Measurements from ENCODE around the gene SUN1. TPM values are rescaled to one million over a fixed set of nuclear protein-coding genes. Genes with fewer than 3 reads are reported as not detected.

Gene SUN1
- total RNA-seq, 1 experiment from 2014 or later, result 39.6 TPM

DNA sequence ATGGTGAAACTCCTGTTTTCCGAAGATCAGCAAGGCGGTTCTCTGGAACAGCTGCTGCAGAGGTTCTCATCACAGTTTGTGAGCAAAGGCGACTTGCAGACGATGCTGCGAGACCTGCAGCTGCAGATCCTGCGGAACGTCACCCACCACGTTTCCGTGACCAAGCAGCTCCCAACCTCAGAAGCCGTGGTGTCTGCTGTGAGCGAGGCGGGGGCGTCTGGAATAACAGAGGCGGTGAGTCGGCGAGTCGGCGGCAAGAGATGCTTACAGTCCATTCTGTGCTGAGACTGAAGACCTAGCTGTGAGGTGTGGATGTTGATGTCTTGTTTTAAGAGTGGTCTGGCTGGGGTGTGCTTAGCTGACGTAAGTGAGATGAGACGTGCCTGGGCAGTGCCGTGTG lies 27.9 kb downstream of the SUN1 start:
- Histone ChIP-seq H3K4me2 (ENCODE audit: low read depth, low read length, poor library complexity, severe bottlenecking) (no peak overlapping the region), H3K36me3 (ENCODE audit: insufficient read depth, low read length) (peaks cover 11% of the 10 kb centered on the region; the same call in 1 of the 2 replicates), H4K20me1 (ENCODE audit: insufficient read depth, low read depth, low read length) (no peaks in the 10 kb centered on the region), H3K9me2 (replicated peaks; ENCODE audit: insufficient read depth, low read length) (no peaks in the 10 kb centered on the region), H3K4me1 (ENCODE audit: low read length) (no peaks in the 10 kb centered on the region), H3K27me3 (ENCODE audit: low read length) (no peaks in the 10 kb centered on the region), H3K9ac (ENCODE audit: low read length) (no peak overlapping the region), H3K4me3 (ENCODE audit: low read length) (no peak overlapping the region), H3K79me2 (ENCODE audit: low read length) (no peaks in the 10 kb centered on the region), H3K9me3 (ENCODE audit: low read length) (no peaks in the 10 kb centered on the region), H2AFZ (ENCODE audit: low read length) (no peak overlapping the region), H3K27ac (ENCODE audit: low read length) (no peak overlapping the region)
- no peak for DNase-seq

DNA sequence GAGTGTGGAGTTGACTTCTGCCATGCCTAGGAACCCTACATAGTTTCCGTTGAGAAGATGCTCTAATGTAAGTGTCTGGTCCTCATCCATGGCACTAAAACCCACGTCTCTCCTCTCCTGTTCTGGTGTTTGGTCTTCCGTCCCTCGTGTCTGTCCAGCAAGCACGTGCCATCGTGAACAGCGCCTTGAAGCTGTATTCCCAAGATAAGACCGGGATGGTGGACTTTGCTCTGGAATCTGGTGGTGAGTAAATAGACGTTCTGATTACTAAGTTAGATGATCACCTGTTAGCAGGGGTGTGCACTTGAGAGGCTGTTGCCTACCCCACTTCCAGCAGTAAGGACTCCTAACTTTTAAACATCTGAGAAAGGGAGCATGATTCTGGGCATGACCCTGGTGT lies 28.9 kb downstream of the SUN1 start:
- H3K4me1 ChIP-seq (ENCODE audit: low read length), result no peaks in the 10 kb centered on the region
- no peak overlapping the region for H3K4me3 ChIP-seq (ENCODE audit: low read length)
- no peak overlapping the region for H3K9ac ChIP-seq (ENCODE audit: low read length)
- H4K20me1 ChIP-seq (ENCODE audit: insufficient read depth, low read depth, low read length), result no peaks in the 10 kb centered on the region
- H2AFZ ChIP-seq (ENCODE audit: low read length), result no peak overlapping the region
- no peak overlapping the region for H3K4me2 ChIP-seq (ENCODE audit: low read depth, low read length, poor library complexity, severe bottlenecking)
- no peaks in the 10 kb centered on the region for H3K79me2 ChIP-seq (ENCODE audit: low read length)
- no peaks in the 10 kb centered on the region for H3K9me3 ChIP-seq (ENCODE audit: low read length)
- no peaks in the 10 kb centered on the region for H3K27me3 ChIP-seq (ENCODE audit: low read length)
- no peak overlapping the region for H3K27ac ChIP-seq (ENCODE audit: low read length)
- H3K36me3 ChIP-seq (ENCODE audit: insufficient read depth, low read length), result peaks cover 11% of the 10 kb centered on the region; the same call in 1 of the 2 replicates
- no peak for DNase-seq
- no peaks in the 10 kb centered on the region for H3K9me2 ChIP-seq (replicated peaks; ENCODE audit: insufficient read depth, low read length)

DNA sequence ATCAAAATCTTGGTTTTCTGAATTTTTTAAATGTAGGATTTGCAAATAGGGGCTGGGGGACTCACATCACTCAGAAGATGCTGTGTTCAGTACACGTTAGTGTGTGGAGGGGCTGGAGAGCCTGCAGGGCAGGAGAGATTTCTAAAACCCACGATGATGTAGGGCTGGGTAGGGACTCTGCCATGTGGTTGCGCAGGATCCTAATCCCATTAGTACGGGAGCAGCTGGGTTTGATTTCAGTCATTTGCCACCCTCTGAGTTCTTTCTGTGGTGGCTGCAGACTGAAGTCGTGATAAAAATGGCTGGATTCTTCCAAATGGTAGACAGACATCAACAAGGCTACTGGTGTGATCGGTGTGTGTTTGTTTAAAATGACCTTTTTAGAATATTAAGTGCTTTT lies 29.9 kb downstream of the SUN1 start:
- Histone ChIP-seq H2AFZ (ENCODE audit: low read length) (no peak overlapping the region), H3K27me3 (ENCODE audit: low read length) (no peaks in the 10 kb centered on the region), H3K36me3 (ENCODE audit: insufficient read depth, low read length) (peaks cover 11% of the 10 kb centered on the region; the same call in 1 of the 2 replicates), H3K79me2 (ENCODE audit: low read length) (no peaks in the 10 kb centered on the region), H4K20me1 (ENCODE audit: insufficient read depth, low read depth, low read length) (no peaks in the 10 kb centered on the region), H3K27ac (ENCODE audit: low read length) (no peak overlapping the region), H3K9me2 (replicated peaks; ENCODE audit: insufficient read depth, low read length) (no peaks in the 10 kb centered on the region), H3K9ac (ENCODE audit: low read length) (no peak overlapping the region), H3K4me2 (ENCODE audit: low read depth, low read length, poor library complexity, severe bottlenecking) (no peak overlapping the region), H3K4me3 (ENCODE audit: low read length) (no peak overlapping the region), H3K9me3 (ENCODE audit: low read length) (no peaks in the 10 kb centered on the region), H3K4me1 (ENCODE audit: low read length) (no peaks in the 10 kb centered on the region)
- no peak for DNase-seq

DNA sequence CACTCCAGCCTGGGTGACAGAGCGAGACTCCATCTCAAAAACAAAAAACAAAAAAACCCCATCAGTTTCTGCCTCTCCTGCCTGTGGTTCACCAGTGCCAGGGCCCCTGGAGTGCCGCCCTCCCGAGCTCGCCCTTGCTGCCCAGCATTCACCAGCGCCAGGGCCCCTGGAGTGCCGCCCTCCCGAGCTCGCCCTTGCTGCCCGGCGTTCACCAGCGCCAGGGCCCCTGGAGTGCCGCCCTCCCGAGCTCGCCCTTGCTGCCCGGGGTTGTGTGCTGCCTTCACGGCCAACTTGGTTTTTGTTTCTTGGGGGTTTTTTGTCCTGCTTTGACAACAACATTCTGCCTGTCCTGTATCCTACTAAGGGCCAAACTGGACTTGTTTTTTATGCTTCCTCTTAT lies 30.8 kb downstream of the SUN1 start:
- DNase-seq, result no peak
- peaks cover 11% of the 10 kb centered on the region; the same call in 1 of the 2 replicates for H3K36me3 ChIP-seq (ENCODE audit: insufficient read depth, low read length)

DNA sequence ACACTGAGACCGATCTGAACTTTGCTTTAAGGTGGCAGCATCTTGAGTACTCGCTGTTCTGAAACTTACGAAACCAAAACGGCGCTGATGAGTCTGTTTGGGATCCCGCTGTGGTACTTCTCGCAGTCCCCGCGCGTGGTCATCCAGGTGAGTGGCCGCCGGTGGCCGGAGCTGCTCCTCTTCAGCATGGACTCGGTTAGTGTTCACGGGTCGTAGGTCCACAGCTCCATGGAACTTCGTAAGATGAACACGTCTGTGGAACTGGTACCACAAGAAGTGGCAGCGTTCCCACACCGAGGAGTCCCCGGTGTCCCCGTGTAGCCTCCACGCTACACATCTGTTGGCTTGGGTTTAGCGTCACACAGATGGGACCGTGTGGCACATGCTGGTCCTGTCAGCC lies 33.6 kb downstream of the SUN1 start:
- H3K27ac ChIP-seq (ENCODE audit: low read length), result no peak overlapping the region
- no peaks in the 10 kb centered on the region for H3K27me3 ChIP-seq (ENCODE audit: low read length)
- H3K4me1 ChIP-seq (ENCODE audit: low read length), result no peaks in the 10 kb centered on the region
- no peak overlapping the region for H3K4me3 ChIP-seq (ENCODE audit: low read length)
- peaks cover 11% of the 10 kb centered on the region; the same call in 1 of the 2 replicates for H3K36me3 ChIP-seq (ENCODE audit: insufficient read depth, low read length)
- no peaks in the 10 kb centered on the region for H4K20me1 ChIP-seq (ENCODE audit: insufficient read depth, low read depth, low read length)
- no peak overlapping the region for H3K4me2 ChIP-seq (ENCODE audit: low read depth, low read length, poor library complexity, severe bottlenecking)
- H2AFZ ChIP-seq (ENCODE audit: low read length), result no peak overlapping the region
- DNase-seq, result no peak
- H3K9me3 ChIP-seq (ENCODE audit: low read length), result no peaks in the 10 kb centered on the region
- H3K79me2 ChIP-seq (ENCODE audit: low read length), result no peaks in the 10 kb centered on the region
- no peak overlapping the region for H3K9ac ChIP-seq (ENCODE audit: low read length)
- no peaks in the 10 kb centered on the region for H3K9me2 ChIP-seq (replicated peaks; ENCODE audit: insufficient read depth, low read length)

More for the DNA sequence above, 30.8 kb downstream of the SUN1 start:
- Histone ChIP-seq H3K4me1 (ENCODE audit: low read length) (no peaks in the 10 kb centered on the region), H3K9me2 (replicated peaks; ENCODE audit: insufficient read depth, low read length) (no peaks in the 10 kb centered on the region), H3K27ac (ENCODE audit: low read length) (no peak overlapping the region), H4K20me1 (ENCODE audit: insufficient read depth, low read depth, low read length) (no peaks in the 10 kb centered on the region), H2AFZ (ENCODE audit: low read length) (no peak overlapping the region), H3K27me3 (ENCODE audit: low read length) (no peaks in the 10 kb centered on the region), H3K4me2 (ENCODE audit: low read depth, low read length, poor library complexity, severe bottlenecking) (no peak overlapping the region), H3K79me2 (ENCODE audit: low read length) (no peaks in the 10 kb centered on the region), H3K9me3 (ENCODE audit: low read length) (no peaks in the 10 kb centered on the region), H3K9ac (ENCODE audit: low read length) (no peak overlapping the region), H3K4me3 (ENCODE audit: low read length) (no peak overlapping the region)

DNA sequence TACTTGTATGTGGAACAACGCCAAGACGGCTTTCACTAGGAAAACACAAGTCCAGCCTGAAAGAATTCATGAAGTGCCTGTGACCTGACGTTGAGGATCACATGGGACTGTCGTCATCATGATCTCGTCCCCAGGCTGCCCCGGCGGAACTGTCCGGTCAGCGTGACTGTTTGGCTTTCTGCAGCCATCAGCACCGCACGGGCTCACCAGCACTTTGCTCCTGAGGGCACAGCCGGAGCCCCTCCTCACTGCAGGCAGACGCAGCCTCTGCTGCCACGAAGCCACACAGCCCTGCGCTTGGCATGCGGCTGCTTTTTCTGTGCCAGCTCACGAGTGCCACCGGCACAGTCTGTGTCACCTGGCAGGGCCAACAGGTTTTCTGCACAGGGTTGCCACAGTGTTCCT lies 34.7 kb downstream of the SUN1 start:
- no peak overlapping the region for H3K27ac ChIP-seq (ENCODE audit: low read length)
- no peaks in the 10 kb centered on the region for H4K20me1 ChIP-seq (ENCODE audit: insufficient read depth, low read depth, low read length)
- no peak overlapping the region for H2AFZ ChIP-seq (ENCODE audit: low read length)
- H3K4me3 ChIP-seq (ENCODE audit: low read length), result no peak overlapping the region
- no peak overlapping the region for H3K9ac ChIP-seq (ENCODE audit: low read length)
- no peaks in the 10 kb centered on the region for H3K4me1 ChIP-seq (ENCODE audit: low read length)
- no peaks in the 10 kb centered on the region for H3K9me2 ChIP-seq (replicated peaks; ENCODE audit: insufficient read depth, low read length)
- no peaks in the 10 kb centered on the region for H3K79me2 ChIP-seq (ENCODE audit: low read length)
- H3K9me3 ChIP-seq (ENCODE audit: low read length), result no peaks in the 10 kb centered on the region
- H3K4me2 ChIP-seq (ENCODE audit: low read depth, low read length, poor library complexity, severe bottlenecking), result no peak overlapping the region
- peaks cover 11% of the 10 kb centered on the region; the same call in 1 of the 2 replicates for H3K36me3 ChIP-seq (ENCODE audit: insufficient read depth, low read length)
- H3K27me3 ChIP-seq (ENCODE audit: low read length), result no peaks in the 10 kb centered on the region
- DNase-seq, result no peak

DNA sequence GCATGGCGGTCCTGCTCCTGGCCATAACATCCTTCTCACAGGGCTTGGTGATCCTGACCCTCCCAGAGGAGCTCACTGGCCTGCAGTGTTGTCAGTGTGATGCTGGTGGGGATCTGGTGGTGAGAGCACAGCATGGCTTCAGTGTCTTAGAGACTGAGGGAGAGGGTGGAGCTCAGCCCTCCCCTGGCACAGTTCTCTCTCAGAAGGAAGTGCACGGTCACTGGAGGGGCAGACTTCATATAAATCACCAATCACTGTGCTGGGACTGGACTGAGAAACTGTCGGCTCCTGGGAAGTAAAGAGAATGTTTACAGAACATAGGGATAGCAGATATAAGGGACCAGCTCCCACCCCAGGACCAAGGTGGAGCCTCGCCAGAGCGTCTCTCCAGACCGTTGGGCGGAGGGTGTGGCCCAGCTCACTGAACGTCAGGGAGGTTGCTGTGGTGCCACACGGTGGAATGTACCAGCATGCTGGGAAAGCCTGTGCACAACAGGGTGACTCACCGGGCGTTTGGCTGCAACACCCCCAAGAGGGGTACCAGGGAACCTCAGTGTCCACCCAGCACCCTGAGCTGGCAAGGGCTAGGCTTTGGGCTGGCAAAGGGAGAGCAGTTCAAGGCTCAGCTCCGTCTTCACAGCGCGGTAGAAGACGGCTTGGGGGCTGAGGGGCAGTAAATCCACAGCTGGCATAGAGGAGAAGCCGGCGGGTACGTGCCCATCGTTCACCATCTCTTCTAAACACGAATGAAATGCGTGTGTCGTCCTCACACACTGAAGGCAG lies 35.3 kb downstream of the SUN1 start:
- Histone ChIP-seq H3K9me3 (ENCODE audit: low read length) (no peaks in the 10 kb centered on the region), H3K4me2 (ENCODE audit: low read depth, low read length, poor library complexity, severe bottlenecking) (no peak overlapping the region), H3K4me1 (ENCODE audit: low read length) (no peaks in the 10 kb centered on the region), H3K27me3 (ENCODE audit: low read length) (no peaks in the 10 kb centered on the region), H2AFZ (ENCODE audit: low read length) (no peak overlapping the region), H4K20me1 (ENCODE audit: insufficient read depth, low read depth, low read length) (no peaks in the 10 kb centered on the region), H3K9ac (ENCODE audit: low read length) (no peak overlapping the region), H3K4me3 (ENCODE audit: low read length) (no peak overlapping the region), H3K9me2 (replicated peaks; ENCODE audit: insufficient read depth, low read length) (no peaks in the 10 kb centered on the region), H3K79me2 (ENCODE audit: low read length) (no peaks in the 10 kb centered on the region), H3K36me3 (ENCODE audit: insufficient read depth, low read length) (peaks cover 6% of the 10 kb centered on the region; the same call in 1 of the 2 replicates), H3K27ac (ENCODE audit: low read length) (no peak overlapping the region)
- no peak for DNase-seq

DNA sequence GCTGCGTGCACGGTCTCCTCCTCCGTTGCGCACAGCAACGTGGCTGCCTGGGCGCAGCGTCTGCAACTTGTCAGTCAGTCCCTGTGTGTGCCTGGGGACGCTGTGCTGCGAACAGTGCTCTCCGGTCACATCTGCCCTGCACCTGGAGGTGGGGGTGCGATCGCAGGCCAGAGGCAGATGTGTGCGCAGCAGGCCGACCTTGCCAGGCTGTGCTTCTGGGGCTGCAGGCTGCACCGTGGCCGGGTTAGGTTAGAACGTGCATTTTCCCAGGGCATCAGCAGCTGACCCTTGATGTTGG lies 35.9 kb downstream of the SUN1 start:
- Histone ChIP-seq H3K4me3 (ENCODE audit: low read length) (no peak overlapping the region), H3K36me3 (ENCODE audit: insufficient read depth, low read length) (peaks cover 8% of the 10 kb centered on the region; the same call in 1 of the 2 replicates), H3K79me2 (ENCODE audit: low read length) (no peaks in the 10 kb centered on the region), H3K27ac (ENCODE audit: low read length) (no peak overlapping the region), H3K4me1 (ENCODE audit: low read length) (peaks cover under 1% of the 10 kb centered on the region; the same call in 1 of the 2 replicates), H3K9me2 (replicated peaks; ENCODE audit: insufficient read depth, low read length) (no peaks in the 10 kb centered on the region), H3K27me3 (ENCODE audit: low read length) (no peaks in the 10 kb centered on the region), H3K9ac (ENCODE audit: low read length) (no peak overlapping the region), H3K9me3 (ENCODE audit: low read length) (no peaks in the 10 kb centered on the region), H2AFZ (ENCODE audit: low read length) (no peak overlapping the region), H3K4me2 (ENCODE audit: low read depth, low read length, poor library complexity, severe bottlenecking) (no peak overlapping the region), H4K20me1 (ENCODE audit: insufficient read depth, low read depth, low read length) (no peaks in the 10 kb centered on the region)
- no peak for DNase-seq
